ENCODE data around the gene IGSF21. TPM values are rescaled to one million over a fixed set of nuclear protein-coding genes. Genes with fewer than 3 reads are reported as not detected.

Gene IGSF21
- total and polyA plus RNA-seq, 2 donors from 2014 or later = 1.4 to 6.6 TPM

DNA sequence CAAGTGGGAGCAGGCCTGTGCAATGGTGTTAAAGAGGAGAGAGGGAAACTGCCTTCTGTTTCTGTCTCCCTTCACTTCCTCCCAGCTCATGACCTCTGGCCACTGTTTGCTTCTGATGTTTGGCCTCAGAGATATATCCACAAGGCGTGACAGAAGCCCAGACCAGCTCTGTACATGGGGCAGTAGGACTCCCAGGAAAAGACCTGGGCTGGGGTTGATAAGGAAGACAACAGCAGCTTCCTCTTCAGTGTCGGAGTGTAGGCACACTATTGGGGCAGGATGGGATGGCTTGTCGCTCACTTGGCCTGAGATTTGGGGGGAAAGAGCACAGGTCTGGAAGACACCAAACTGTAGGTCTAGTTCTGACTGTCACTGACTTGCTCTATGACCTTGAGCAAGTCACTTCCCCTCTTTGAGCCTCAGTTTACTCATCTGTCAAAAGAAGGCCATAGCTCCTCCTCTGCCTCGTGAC is 305.3 kb downstream of the IGSF21 start:
- Histone ChIP-seq H3K4me1 (ENCODE audit: control insufficient read depth in 2 of 3, insufficient read depth in 2 of 3, low read depth in 1 of 3, low read length in 3 of 3) (no peaks in the 10 kb centered on the region), H3K9me3 (ENCODE audit: control insufficient read depth in 2 of 3, insufficient read depth in 1 of 3, low read length in 3 of 3) (peaks cover 0 to 16% (median 0%) of the 10 kb centered on the region in 3 donors), H3K9ac (ENCODE audit: low read length in 3 of 3) (no peak overlapping the region), H3K27me3 (ENCODE audit: control insufficient read depth, insufficient read depth, low read length) (no peaks in the 10 kb centered on the region), H3K4me3 (ENCODE audit: low read length in 3 of 3) (no peak overlapping the region), H3K27ac (ENCODE audit: low read depth in 2 of 2, low read length in 2 of 2) (no peak overlapping the region), H3K36me3 (ENCODE audit: control insufficient read depth in 2 of 3, insufficient read depth in 3 of 3, low read length in 3 of 3) (no peaks in the 10 kb centered on the region)
- intact Hi-C loops (cut with DNase I) = no loop called here
- DNase-seq = peak in 1 of 5 donors; percentile 11
- TF ChIP-seq, protein P1, sequence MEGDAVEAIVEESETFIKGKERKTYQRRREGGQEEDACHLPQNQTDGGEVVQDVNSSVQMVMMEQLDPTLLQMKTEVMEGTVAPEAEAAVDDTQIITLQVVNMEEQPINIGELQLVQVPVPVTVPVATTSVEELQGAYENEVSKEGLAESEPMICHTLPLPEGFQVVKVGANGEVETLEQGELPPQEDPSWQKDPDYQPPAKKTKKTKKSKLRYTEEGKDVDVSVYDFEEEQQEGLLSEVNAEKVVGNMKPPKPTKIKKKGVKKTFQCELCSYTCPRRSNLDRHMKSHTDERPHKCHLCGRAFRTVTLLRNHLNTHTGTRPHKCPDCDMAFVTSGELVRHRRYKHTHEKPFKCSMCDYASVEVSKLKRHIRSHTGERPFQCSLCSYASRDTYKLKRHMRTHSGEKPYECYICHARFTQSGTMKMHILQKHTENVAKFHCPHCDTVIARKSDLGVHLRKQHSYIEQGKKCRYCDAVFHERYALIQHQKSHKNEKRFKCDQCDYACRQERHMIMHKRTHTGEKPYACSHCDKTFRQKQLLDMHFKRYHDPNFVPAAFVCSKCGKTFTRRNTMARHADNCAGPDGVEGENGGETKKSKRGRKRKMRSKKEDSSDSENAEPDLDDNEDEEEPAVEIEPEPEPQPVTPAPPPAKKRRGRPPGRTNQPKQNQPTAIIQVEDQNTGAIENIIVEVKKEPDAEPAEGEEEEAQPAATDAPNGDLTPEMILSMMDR (IDR thresholded peaks at IDR 0.05; ENCODE audit: borderline replicate concordance, extremely low read depth, insufficient read depth) = no peak
- FAIRE-seq = no peak

DNA sequence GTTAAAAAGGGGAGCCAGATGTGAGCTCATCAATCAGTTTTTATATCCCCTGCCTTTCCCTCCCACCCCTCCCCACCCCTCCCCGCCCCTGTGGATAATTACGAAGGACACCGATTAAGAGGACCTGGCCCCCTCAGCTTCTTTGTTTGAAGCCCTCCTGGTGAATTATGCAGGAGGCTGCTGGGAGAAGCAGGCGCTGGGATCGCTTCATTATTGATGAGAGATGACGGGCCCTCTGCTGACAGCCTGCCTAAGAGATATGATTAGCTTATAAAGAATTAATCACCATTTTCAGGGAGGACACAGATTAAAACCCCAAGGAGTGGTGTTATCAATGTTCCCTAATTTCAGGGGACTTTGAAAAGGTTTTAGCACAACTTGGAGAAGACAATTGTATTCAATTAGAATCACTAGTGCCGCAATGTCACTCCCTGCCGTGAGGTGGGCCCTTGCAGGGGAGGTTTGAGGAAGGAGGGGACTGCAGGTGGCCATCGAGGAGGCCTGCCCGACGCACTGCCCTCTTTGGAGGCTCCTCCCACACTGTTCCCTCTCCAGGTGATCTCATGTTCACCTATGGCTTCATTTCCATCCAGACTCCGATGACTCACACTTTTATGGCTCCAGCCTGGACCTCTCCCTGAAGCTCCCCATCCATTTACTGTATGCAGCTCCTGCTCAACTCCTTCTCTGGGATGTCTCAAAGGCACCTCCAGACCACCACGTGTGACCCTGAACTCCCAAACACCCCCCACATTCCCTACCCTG is 306.1 kb downstream of the IGSF21 start:
- no peaks in the 10 kb centered on the region for H3K27me3 ChIP-seq (ENCODE audit: control insufficient read depth, insufficient read depth, low read length)
- no peak overlapping the region for H3K9ac ChIP-seq (ENCODE audit: low read length in 3 of 3)
- FAIRE-seq = no peak

DNA sequence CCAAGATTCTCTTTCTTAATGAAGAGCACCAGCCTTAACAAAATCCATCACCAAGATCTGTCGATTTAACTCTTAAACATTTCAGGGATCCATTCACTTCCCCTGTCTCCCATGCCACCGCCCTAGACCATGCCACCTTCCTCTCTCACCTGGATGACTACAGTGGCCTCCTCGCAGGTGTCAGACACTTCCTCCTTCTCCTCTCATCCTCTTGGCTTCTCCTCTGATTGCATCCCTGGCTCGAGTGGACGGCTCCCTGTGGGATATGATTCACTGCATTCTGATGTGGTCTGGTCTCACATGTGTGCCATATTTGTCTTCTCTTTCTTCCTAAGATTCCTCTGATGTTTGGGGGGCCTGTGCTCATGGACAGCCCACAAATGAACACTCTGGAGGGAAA is 306.7 kb downstream of the IGSF21 start:
- FAIRE-seq = no peak
- no peak for DNase-seq
- Histone ChIP-seq H3K36me3 (ENCODE audit: control insufficient read depth in 2 of 3, insufficient read depth in 3 of 3, low read length in 3 of 3) (no peaks in the 10 kb centered on the region), H3K9ac (ENCODE audit: low read length in 3 of 3) (no peak overlapping the region), H3K4me1 (ENCODE audit: control insufficient read depth in 2 of 3, insufficient read depth in 2 of 3, low read depth in 1 of 3, low read length in 3 of 3) (no peaks in the 10 kb centered on the region), H3K4me3 (ENCODE audit: low read length in 3 of 3) (no peak overlapping the region), H3K9me3 (ENCODE audit: control insufficient read depth in 2 of 3, insufficient read depth in 1 of 3, low read length in 3 of 3) (peaks cover 0 to 16% (median 0%) of the 10 kb centered on the region in 3 donors), H3K27me3 (ENCODE audit: control insufficient read depth, insufficient read depth, low read length) (no peaks in the 10 kb centered on the region), H3K27ac (ENCODE audit: low read depth in 2 of 2, low read length in 2 of 2) (no peak overlapping the region)
- TF ChIP-seq, protein P1 (IDR thresholded peaks at IDR 0.05; ENCODE audit: borderline replicate concordance, extremely low read depth, insufficient read depth) = no peak
- intact Hi-C loops (cut with DNase I) = no loop called here

More for the DNA sequence above, 306.1 kb downstream of the IGSF21 start:
- Histone ChIP-seq H3K4me3 (ENCODE audit: low read length in 3 of 3) (no peak overlapping the region), H3K27ac (ENCODE audit: low read depth in 2 of 2, low read length in 2 of 2) (no peak overlapping the region), H3K4me1 (ENCODE audit: control insufficient read depth in 2 of 3, insufficient read depth in 2 of 3, low read depth in 1 of 3, low read length in 3 of 3) (no peaks in the 10 kb centered on the region), H3K9me3 (ENCODE audit: control insufficient read depth in 2 of 3, insufficient read depth in 1 of 3, low read length in 3 of 3) (peaks cover 0 to 16% (median 0%) of the 10 kb centered on the region in 3 donors), H3K36me3 (ENCODE audit: control insufficient read depth in 2 of 3, insufficient read depth in 3 of 3, low read length in 3 of 3) (no peaks in the 10 kb centered on the region)
- DNase-seq = peak in 2 of 5 donors; percentile 12 to 28
- intact Hi-C loops (cut with DNase I) = no loop called here
- TF ChIP-seq, protein P1 (IDR thresholded peaks at IDR 0.05; ENCODE audit: borderline replicate concordance, extremely low read depth, insufficient read depth) = no peak
